Stomach (tissue), 9 donors: ENCODE measurements around the gene MYO9B. TPM values are rescaled to one million over a fixed set of nuclear protein-coding genes. Genes with fewer than 3 reads are reported as not detected.
A peak's percentile ranks its signal among the peaks of the same experiment; 100 is the strongest.

ENCODE experiments used
- DNase-seq, 2 donors: peaks; one replicate each; pipeline versions ENCODE4 v3.0.0 to v3.0.0-alpha.2; 2013 to 2019
- H3K27ac ChIP-seq, 5 donors: fragments of 200-600 bp in 4 of 5; sonication (generic) in 4 of 5; one replicate each; pipeline ENCODE4 v1.5.1; 2013 to 2019; ENCODE audit warnings: mild to moderate bottlenecking in 1 of 5, moderate library complexity in 1 of 5
- H3K27me3 ChIP-seq, 3 donors: fragments of 200-600 bp; sonication (generic); one replicate each; pipeline ENCODE4 v1.5.1; 2017 to 2019; ENCODE audit warnings: mixed run types in 1 of 3
- H3K36me3 ChIP-seq, 4 donors: fragments of 200-600 bp; sonication (generic); 1 replicate in 3 of 4; 2 replicates in 1 of 4; pipeline ENCODE4 v1.5.1; 2016 to 2019
- H3K4me1 ChIP-seq, 4 donors: fragments of 200-600 bp; sonication (generic); one replicate each; pipeline ENCODE4 v1.5.1; 2016 to 2019
- H3K4me3 ChIP-seq, 4 donors: fragments of 200-600 bp; sonication (generic) in 3 of 4; one replicate each; pipeline ENCODE4 v1.5.1; 2016 to 2019; ENCODE audit warnings: mild to moderate bottlenecking in 1 of 4
- H3K9me3 ChIP-seq, 4 donors: fragments of 200-600 bp; sonication (generic); one replicate each; pipeline ENCODE4 v1.5.1; 2016 to 2019
- EP300 ChIP-seq: sonication (generic); formaldehyde crosslinking; IDR thresholded peaks from one replicate; pipeline ENCODE4 v1.6.1; 2017; ENCODE audit warnings: antibody characterized with exemption
- POLR2A ChIP-seq, 4 donors: fragments of 450-650 bp; IDR thresholded peaks; one replicate each; pipeline ENCODE4 v1.6.1; 2016; ENCODE audit warnings: antibody characterized with exemption in 4 of 4, control low read depth in 2 of 4, mild to moderate bottlenecking in 1 of 4, moderate library complexity in 1 of 4
- POLR2AphosphoS5 ChIP-seq, 3 donors: sonication (generic); formaldehyde crosslinking; IDR thresholded peaks; one replicate each; pipeline ENCODE4 v1.6.1; 2016; ENCODE audit warnings: antibody characterized with exemption in 3 of 3
- WGBS, 5 donors: extraction: QIAGEN DNeasy Blood & Tissue Kit in 3 of 5; methylation state at CpG; one replicate each; pipeline versions ENCODE4 v1.1.5 to v1.1.7; 2013 to 2018; 5-methylcytosine and 5-hydroxymethylcytosine counted together
- intact Hi-C: fragments of 100-400 bp; cut with DNase I; formaldehyde crosslinking; loops from one replicate; pipeline ENCODE4 v1.15.1; 2023; ENCODE audit warnings: low total_unique reads
- polyA plus RNA-seq, 3 donors: library from polyadenylated mRNA; stranded (reverse); fragments of 200-250 nt; gene quantifications; one replicate each; pipeline ENCODE4 v1.2.3, GENCODE V29; 2013
- total RNA-seq, 5 donors: library from RNA; depleted of rRNA; stranded (reverse); fragments of >200 nt; gene quantifications; one replicate each; pipeline versions ENCODE4 v1.1.0 to v1.2.3, GENCODE V29; 2014 to 2016
- TF ChIP-seq, protein P1 (sequence below), 7 experiments: fragments of 450-650 bp in 4 of 7; fragments of 200-600 bp in 3 of 7; sonication (generic) in 3 of 7; IDR thresholded peaks; one replicate each; pipeline ENCODE4 v1.5.1; 2016 to 2019; ENCODE audit warnings: antibody characterized with exemption in 7 of 7, control low read depth in 2 of 7, mild to moderate bottlenecking in 1 of 7
- donor health status: healthy with polysubstance abuse.
- donor health status: Bipolar disorder and iron deficiency.
- donor health status: healthy.

MYO9B gene
- total and polyA plus RNA-seq, 8 donors, result 30.2 to 265 (median 62.5) TPM

DNA sequence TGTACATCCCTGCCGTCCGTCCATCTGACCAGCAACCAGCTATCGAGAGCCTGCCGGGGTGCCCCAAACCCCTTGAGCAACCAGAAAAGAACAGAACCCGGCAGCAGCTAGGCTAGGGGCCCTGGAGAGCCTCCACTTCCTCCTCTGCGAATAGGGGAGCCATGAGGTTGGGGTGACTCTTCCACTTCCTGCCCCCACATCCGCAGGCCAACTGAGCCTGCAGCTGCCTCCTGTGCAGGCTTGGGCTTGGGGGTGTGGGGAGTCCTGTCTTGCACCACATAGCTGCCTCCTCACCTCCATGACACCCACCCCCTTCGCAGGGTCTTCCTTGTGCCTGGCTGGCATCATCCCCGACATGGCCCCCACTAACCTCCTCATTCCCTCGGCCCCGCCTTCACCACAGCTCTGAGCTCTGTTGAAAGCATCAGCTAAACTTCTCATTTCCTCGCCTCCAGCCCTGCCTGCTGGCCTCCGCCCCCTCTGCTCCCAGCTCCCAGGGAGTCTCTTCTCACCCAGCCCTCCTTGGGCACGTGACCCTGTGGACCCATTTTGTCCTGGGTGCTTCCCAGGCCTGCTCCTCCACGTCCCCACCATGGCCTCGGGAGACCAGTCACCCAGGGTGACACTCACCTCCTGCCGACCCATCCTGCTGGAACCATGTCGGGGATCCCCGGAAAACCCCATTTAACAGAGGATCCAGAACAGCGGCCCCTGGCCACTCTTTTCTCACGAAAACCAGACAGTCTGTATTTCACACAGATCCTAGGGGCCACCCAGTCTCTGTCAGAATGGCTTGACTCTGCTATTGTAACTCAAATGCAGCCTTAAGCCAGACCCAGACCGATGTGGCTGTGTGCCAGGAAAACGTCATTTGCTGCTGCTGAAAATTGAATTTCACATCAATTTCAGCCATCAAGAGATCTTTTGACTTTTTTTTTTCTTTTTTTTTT, 50.4 kb downstream of the MYO9B start:
- TF ChIP-seq POLR2AphosphoS5 (IDR thresholded peaks at IDR 0.05) (no peak), EP300 (no peak), POLR2A (IDR thresholded peaks at IDR 0.05) (no peak)
- TF ChIP-seq, protein P1, sequence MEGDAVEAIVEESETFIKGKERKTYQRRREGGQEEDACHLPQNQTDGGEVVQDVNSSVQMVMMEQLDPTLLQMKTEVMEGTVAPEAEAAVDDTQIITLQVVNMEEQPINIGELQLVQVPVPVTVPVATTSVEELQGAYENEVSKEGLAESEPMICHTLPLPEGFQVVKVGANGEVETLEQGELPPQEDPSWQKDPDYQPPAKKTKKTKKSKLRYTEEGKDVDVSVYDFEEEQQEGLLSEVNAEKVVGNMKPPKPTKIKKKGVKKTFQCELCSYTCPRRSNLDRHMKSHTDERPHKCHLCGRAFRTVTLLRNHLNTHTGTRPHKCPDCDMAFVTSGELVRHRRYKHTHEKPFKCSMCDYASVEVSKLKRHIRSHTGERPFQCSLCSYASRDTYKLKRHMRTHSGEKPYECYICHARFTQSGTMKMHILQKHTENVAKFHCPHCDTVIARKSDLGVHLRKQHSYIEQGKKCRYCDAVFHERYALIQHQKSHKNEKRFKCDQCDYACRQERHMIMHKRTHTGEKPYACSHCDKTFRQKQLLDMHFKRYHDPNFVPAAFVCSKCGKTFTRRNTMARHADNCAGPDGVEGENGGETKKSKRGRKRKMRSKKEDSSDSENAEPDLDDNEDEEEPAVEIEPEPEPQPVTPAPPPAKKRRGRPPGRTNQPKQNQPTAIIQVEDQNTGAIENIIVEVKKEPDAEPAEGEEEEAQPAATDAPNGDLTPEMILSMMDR (IDR thresholded peaks at IDR 0.05), result no peak
- Histone ChIP-seq H3K27me3 (no peaks in the 10 kb centered on the region), H3K4me3 (peak overlapping the region in 2 of 4 donors; percentile 8 to 17), H3K9me3 (no peaks in the 10 kb centered on the region), H3K27ac (peak overlapping the region; percentile 20 to 82 (median 77)), H3K36me3 (peaks cover 0 to 27% (median 15%) of the 10 kb centered on the region in 4 donors), H3K4me1 (peaks cover 0 to 51% (median 11%) of the 10 kb centered on the region in 4 donors)
- intact Hi-C loops, result loop anchor here (10.0 kb wide), 1 partner anchor 51 kb away; the partner anchor contains the start of genes HAUS8 and MYO9B
- WGBS, 5 donors, result 37 to 68% (median 65%) methylated on average over 20 to 23 of the region's 23 CpGs
- DNase-seq, result peak; percentile 47 to 83

DNA sequence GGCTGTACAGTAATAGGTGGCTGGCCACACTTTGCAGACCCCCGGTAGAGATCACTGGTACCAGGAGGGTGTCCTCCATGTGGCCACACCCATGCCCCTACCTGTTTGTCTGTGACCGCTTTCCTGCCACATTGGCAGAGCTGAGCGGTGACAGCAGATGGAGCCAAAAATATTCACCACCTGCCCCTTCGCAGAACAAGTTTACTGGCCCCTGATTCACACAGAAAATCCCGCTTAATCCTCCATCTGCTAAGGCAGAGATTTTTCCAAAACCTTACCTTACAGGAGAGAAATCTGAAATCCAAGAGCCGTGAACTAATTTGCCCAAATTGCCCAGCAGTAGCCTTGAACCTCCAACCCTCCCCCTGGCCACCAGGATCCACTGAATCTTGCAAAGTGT, 52.1 kb downstream of the MYO9B start:
- no peak overlapping the region for H3K4me3 ChIP-seq
- H3K36me3 ChIP-seq, result peaks cover 0 to 27% (median 15%) of the 10 kb centered on the region in 4 donors
- H3K27me3 ChIP-seq, result no peaks in the 10 kb centered on the region
- H3K4me1 ChIP-seq, result peaks cover 0 to 43% (median 9%) of the 10 kb centered on the region in 4 donors
- peak overlapping the region in 1 of 5 donors; percentile 77 for H3K27ac ChIP-seq
- intact Hi-C loops, result loop anchor here (10.0 kb wide), 1 partner anchor 53 kb away; the partner anchor contains the start of genes HAUS8 and MYO9B
- H3K9me3 ChIP-seq, result no peaks in the 10 kb centered on the region
- no peak for DNase-seq
- TF ChIP-seq EP300 (no peak), POLR2A (IDR thresholded peaks at IDR 0.05) (no peak), POLR2AphosphoS5 (IDR thresholded peaks at IDR 0.05) (no peak)
- TF ChIP-seq, protein P1 (IDR thresholded peaks at IDR 0.05), result no peak
- 93 to 96% (median 95%) methylated on average over 6 of the region's 6 CpGs for WGBS, 5 donors

DNA sequence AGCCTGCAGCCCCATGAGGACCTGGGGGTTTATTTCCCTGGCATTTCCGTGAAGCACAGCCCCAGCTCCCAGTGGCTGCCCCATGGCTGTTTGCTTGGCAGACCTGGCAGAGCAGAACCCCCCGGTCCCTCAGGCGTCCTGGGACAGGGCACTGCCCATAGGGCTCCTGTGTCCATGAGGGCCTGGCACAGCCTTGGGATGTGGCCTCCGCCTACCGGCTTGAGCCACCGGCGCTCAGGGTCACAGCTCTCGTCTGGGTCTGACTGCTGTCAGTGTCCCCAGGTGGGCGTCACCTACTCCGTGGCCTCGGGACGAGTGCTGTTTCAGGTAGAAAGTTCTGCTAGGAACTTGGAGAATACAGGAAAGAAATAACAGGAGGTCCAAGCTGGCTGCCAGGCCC, 52.8 kb downstream of the MYO9B start:
- 96 to 99% (median 97%) methylated on average over 8 to 12 of the region's 12 CpGs for WGBS, 5 donors

DNA sequence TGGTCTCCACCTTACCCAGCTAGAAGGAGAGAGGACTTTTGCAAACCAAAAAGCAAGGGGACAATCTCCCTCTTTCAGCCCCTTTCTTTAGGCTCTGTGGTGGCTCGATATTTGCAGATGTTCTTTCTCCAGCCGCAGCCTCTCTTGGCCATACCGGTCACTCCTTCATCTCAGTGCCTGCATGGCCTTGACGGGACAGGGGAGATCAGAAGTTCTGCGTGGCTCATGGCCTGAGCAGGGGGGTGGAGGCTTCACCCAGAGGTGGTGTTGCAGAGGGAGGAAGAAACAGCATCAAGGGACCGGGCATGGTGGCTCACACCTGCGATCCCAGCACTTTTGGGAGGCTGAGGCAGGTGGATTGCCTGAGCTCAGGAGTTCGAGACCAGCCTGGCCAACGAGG, 53.2 kb downstream of the MYO9B start:
- Histone ChIP-seq H3K27ac (no peak overlapping the region), H3K4me3 (no peak overlapping the region), H3K9me3 (no peaks in the 10 kb centered on the region), H3K4me1 (peaks cover 0 to 39% (median 9%) of the 10 kb centered on the region in 4 donors), H3K36me3 (peaks cover 0 to 27% (median 11%) of the 10 kb centered on the region in 4 donors), H3K27me3 (no peaks in the 10 kb centered on the region)
- intact Hi-C loops, result loop anchor here (10.0 kb wide), 1 partner anchor 54 kb away; the partner anchor contains the start of genes HAUS8 and MYO9B
- no peak for DNase-seq
- 93 to 98% (median 93%) methylated on average over 9 of the region's 9 CpGs for whole genome bisulfite sequencing, 5 donors
- TF ChIP-seq, protein P1 (IDR thresholded peaks at IDR 0.05), result no peak
- no peak for TF ChIP-seq POLR2A (IDR thresholded peaks at IDR 0.05)
- TF ChIP-seq EP300, result no peak
- no peak for TF ChIP-seq POLR2AphosphoS5 (IDR thresholded peaks at IDR 0.05)

More for the DNA sequence above, 52.8 kb downstream of the MYO9B start:
- no peak for TF ChIP-seq POLR2AphosphoS5 (IDR thresholded peaks at IDR 0.05)
- TF ChIP-seq, protein P1 (IDR thresholded peaks at IDR 0.05), result no peak
- no peak for TF ChIP-seq POLR2A (IDR thresholded peaks at IDR 0.05)
- TF ChIP-seq EP300, result no peak
- Histone ChIP-seq H3K27me3 (no peaks in the 10 kb centered on the region), H3K36me3 (peaks cover 0 to 27% (median 11%) of the 10 kb centered on the region in 4 donors), H3K4me1 (peaks cover 0 to 43% (median 9%) of the 10 kb centered on the region in 4 donors), H3K27ac (no peak overlapping the region), H3K4me3 (no peak overlapping the region), H3K9me3 (no peaks in the 10 kb centered on the region)
- intact Hi-C loops, result loop anchor here (10.0 kb wide), 1 partner anchor 54 kb away; the partner anchor contains the start of genes HAUS8 and MYO9B
- DNase-seq, result no peak
